Activated CD8-positive, alpha-beta memory T cell treated with anti-CD3 and anti-CD28 coated beads for 36 hours (primary cell): ENCODE data around the gene TSC2. TPM values are rescaled to one million over a fixed set of nuclear protein-coding genes. Genes with fewer than 3 reads are reported as not detected.
"Not testable (repeated sequence)": the region's sequence is repeated elsewhere in the genome, so short reads cannot be mapped to it uniquely, and the experiment has no call there.

ENCODE experiments used
- CTCF ChIA-PET: fragments of 350-600 bp; sonication (Branson Sonifier 250); formaldehyde crosslinking; loops from one replicate; lab custom pipeline; 2021; ENCODE audit warnings: antibody characterized with exemption; lab: Charles Lee
- POLR2A ChIA-PET: fragments of 350-600 bp; sonication (Branson Sonifier 250); formaldehyde crosslinking; loops from one replicate; lab custom pipeline; 2021; ENCODE audit warnings: antibody characterized with exemption; lab: Charles Lee
- total RNA-seq, 2 experiments: library from RNA; stranded (reverse); gene quantifications; one replicate each; pipeline ENCODE4 v1.2.3, GENCODE V29; 2021

TSC2 gene
- total RNA-seq, 2 experiments from 2014 or later: 80.2 to 84.5 TPM

DNA sequence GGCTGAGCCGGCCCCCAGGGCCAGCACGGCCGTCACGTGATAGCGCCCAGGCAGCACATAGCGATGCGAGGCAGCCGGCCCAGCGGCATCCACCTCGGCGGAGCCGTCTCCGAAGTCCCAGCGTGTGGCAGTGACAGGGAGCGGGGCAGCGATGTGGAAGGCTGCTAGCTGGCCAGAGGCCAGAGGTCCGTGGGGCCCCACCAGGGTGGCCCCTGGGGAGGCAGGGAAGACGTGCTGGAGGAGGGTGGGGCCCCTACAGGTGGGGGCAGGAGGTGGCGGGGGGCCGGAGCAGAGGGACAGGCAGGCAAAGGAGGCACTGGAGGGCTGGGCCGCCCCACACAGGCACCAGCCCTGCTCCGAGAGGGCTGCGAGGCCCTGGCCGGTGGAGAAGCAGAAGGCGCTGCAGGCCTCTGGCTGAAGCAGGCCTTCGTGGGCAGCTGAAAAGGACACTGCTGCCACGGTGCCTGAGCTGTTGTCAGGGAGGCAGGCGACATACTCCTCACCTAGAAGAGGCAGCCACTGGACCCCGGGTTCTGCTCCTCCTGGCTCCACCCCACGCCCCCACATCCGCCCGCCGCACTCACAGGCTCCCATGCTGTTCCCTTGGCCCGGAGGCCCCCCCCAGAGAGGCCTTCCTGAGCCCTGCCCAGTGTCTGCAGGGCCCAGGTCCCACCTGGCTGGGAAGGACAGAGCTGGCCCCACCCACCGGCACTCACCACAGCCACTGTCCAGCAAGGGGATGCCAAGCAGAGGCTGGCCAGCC lies 70.4 kb downstream of the TSC2 start:
- CTCF ChIA-PET, POLR2A ChIA-PET: not testable (repeated sequence)

DNA sequence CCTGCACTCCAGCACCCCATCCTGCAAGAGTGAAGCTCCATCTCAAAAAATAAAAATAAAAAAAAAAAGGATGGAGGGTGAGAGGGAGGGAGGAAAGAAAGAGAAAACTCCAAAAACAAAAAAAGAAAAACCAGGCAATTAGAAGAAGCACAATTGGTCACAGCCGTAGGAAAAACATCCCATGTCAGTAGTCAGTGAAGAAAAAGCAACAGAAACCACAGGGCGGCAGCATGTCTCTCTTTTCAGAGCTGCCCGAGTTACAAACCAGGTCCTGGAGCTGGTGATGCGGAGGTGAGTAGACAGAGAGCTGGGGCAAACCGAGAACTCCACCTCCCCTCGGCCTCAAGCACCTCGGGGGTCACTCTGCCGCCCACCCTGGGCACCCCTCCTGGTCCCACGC lies 73.5 kb downstream of the TSC2 start:
- CTCF ChIA-PET: interaction anchor here (0.6 to 1.9 kb wide), 3 partner anchors 19 to 99 kb away, joined by 3 to 9 read pairs (median 4); partner anchors contain the start of gene TRAF7
- POLR2A ChIA-PET: not testable (repeated sequence)

DNA sequence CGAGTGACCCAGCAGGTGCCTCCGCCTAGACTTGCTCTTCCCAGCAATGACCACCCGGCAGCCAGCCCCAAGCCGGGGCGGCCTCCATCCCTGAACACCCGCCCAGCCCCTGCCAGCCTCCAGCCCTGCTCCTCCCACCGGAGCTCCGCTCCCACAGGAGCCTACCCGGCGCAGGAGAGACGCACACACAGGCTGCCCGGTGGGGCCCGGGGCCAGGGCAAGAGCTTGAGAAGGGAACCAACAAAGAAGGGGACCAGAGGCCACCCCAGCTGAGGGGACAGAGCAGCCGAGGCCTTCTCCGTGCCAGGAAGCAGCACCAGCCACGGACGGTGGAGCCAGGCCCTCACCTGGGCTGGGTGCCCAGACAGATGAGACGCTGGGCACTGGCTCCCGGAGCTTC lies 74.1 kb downstream of the TSC2 start:
- CTCF ChIA-PET: interaction anchor here (0.6 to 1.9 kb wide), 3 partner anchors 19 to 99 kb away, joined by 3 to 9 read pairs (median 4); partner anchors contain the start of gene TRAF7
- POLR2A ChIA-PET: no interaction called here

DNA sequence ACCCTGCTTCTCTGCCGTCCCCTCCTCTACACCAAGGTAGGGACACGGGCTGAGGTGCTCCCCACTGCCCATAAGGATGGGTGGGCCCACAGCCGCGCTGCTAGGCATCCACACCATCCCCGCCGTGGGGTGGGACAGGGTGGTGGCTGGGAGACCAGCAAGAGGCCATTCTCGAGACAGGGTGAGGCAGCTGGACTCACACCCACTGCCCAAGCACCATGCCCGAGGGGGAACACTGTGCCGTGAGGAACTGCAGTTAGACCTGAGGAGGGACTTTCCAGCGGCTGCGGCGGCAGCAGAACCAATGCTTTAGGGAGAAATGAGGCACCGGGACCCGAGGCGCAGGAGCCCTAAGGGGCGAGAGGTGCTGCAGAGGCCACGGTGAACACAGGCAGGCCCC lies 74.6 kb downstream of the TSC2 start:
- ChIA-PET POLR2A (no interaction called here), CTCF (no interaction called here)

DNA sequence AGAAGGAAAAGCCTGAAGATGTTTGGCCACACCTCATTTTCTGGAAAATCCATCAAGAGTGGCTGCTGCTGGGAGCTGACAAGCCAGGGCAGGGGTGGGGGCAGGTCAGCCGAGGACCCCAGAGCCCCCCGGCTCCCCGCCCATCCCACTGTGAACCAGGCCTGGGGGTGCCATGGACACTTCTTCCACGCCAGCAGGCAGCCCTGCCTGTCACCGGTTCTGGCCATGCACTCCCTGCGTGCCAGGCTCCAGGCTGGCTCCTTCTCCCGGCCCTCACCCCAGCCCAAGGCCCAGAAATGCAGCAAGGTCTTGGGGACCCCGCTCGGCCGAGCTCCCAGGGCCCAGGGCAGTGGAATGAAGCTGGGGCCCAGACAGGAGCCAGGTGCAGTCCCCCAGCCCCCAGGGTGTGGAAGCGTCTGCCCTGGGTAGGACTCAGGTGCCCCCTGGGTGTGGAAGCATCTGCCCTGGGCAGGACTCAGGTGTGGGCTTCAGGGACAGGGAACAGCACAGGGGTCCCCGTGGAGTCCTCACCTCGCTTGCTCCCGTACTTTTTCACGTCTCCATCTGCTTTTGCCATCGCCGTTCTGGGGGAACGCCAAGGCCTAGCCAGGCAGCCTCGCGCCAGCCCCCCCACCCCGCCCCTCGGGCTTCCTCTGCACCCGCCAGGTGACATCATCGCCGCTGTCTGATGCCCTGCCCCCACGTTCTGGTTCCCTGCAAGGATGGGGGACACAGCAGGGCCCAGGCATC lies 75.3 kb downstream of the TSC2 start:
- POLR2A ChIA-PET: not testable (repeated sequence)
- CTCF ChIA-PET: interaction anchor here (0.9 kb wide), 1 partner anchor 100 kb away, joined by 3 read pairs; no protein-coding TSS in a partner anchor

DNA sequence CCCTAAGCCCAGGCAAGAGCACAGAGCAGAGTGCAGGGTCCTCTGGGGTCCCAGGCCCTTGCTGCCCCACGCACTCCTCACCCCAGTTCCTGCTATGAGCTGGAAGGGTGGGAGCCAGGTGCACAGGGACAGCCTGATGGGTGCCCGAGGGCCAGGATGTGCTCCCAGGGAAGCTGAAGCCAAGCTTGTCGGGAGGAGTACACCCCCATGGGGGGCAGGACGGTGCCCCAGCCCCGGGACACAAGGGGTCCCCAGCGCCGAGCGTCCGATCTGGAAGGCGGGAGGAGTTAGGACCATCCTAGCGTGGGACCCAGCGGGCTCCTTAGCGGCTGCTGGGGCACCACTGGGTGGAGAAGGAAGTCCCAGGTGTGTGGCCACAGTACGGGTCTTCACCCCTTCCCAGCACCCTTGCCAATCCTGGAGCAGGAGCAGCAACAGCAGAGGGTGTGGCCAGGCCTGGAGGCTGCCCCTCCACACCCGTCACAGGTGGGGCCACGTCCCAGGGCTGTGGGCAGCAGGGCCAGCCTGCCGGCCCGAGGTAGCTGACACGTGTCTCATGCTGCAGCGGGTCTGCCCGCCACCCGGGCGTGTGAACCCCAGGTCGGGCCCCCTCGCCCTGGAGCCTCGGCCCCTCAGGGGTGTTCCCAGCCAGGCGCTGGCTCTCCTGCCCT lies 76.1 kb downstream of the TSC2 start:
- POLR2A ChIA-PET: not testable (repeated sequence)
- CTCF ChIA-PET: interaction anchor here (0.9 kb wide), 1 partner anchor 101 kb away, joined by 3 read pairs; no protein-coding TSS in a partner anchor

DNA sequence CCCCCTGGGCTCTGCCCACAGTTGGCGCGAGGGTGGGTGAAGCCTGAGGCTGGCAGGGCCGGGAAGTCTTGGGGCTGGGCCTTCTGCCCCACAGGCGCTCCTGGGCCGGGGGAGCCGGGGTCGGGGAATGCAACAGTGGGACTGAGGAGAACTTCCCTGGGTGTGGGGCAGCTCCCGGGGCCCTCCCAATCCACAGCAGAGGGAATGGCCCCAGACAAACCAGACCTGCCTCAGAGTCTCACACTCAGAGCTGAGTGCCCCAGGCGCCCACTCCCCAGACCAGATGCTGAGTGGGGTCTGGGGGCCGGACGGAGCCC lies 76.5 kb downstream of the TSC2 start:
- CTCF ChIA-PET, POLR2A ChIA-PET: not testable (repeated sequence)

DNA sequence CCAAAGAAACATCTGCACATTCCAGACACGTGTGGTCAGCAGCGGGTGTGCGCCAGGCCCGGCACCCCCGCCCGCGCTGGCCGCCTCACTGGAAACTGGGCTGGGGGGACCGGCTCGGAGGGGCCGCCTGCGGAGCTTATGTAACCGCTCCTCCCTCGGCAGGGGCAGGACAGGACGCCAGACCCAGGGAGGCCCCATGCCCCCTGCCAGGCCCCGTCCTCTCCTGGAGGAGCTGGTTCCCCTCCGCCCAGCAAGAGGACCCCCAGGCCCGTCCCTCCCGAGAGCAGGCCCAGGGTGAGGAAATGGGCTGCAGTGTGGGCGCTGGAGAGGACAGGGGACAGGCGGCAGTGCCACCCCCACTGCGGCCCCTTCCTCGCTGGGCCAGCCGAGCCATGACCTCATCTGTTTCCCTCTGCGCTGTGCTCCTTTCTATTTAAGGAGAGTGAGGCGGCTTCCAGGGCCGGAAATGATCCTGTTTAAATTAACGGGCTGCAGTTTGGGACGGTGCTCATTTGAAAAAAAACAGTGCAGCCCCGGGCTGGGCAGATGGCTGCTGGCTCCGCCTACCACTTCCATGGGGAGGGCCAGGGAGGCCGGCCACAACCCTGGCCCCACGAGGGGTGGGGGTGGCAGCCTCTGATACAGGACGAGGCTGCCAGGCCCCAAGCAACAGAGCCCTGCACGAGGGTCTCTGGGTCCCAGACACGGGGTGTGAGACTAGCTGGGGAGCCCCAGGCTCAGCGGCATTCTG lies 77.1 kb downstream of the TSC2 start:
- POLR2A ChIA-PET, CTCF ChIA-PET: not testable (repeated sequence)

DNA sequence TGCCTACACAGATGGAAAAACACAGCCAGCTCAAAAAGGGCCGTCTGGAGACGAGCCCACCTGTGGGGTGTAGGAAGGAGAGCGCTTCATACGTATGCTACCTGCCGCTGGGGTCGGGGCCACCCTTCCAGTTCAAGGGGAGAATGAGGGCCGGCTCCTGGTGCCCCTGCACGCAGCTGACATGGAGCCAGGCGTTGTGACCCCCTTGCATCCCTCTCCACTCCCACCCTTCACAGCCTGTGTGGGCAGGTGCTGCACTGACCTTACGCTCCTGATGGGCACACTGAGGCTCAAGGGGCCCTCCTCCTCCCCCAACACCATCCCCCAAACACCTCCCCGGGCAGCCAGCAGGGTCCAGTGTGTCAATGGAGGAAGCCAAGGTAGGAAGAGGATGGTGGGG lies 77.8 kb downstream of the TSC2 start:
- CTCF ChIA-PET, POLR2A ChIA-PET: not testable (repeated sequence)

DNA sequence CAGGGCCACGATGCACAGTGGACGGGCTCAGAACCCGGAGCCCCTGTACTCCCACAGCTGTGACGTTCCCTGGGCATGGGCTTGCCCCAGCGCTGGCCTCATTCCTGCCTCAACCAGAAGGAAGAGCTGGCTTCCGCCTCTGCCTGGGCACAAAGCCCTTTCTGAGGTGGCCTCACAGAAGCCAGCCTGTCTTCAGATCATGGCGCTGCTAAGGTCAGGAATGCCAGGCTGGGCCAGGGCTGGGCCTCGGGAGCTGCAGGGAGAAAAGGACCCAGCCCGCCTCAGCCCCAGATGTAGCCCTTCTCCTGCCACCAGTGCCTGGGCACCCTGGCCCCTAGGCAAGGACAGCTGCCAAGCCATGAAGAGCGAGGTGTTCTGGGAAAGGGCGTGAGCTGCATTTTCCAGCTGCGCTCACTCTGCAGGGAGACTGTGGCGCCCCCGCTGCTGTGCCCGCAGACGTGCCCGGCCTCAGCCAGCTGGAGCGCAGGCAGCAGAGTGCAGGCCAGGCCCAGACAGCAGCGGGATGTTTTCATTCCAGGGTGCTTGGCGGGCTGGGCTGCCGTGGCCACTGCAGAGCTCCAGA lies 78.5 kb downstream of the TSC2 start:
- POLR2A ChIA-PET, CTCF ChIA-PET: not testable (repeated sequence)

DNA sequence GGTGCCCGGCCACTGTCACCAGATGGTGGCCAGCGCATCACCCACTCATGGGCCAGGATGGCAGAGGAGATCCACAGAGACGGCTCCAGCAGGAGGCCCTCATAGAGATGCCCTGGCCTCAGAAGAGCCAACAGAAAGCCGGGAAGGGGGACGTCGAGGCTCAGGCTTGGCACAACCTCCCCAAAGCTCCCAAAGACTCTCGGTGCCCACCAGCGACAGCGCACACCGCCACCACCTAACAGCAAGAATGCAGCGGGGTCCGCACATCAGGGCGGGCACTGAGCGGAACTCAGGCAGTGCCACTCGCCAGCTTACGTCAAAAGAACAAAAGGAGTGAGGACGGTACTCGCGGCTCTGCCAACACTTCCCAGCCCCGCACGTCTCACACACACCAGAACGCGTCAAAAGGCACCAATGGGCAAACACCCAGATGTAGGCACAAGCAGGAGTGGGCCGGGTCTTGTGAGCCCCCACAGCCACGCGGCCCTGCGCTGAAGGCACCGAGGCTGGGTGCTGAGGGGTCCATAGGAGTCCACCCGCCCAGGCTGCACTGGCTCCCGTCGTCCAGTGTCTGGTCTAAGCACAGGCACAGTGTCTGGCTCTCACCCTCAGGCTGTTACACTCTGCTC lies 79.3 kb downstream of the TSC2 start:
- POLR2A ChIA-PET, CTCF ChIA-PET: not testable (repeated sequence)

DNA sequence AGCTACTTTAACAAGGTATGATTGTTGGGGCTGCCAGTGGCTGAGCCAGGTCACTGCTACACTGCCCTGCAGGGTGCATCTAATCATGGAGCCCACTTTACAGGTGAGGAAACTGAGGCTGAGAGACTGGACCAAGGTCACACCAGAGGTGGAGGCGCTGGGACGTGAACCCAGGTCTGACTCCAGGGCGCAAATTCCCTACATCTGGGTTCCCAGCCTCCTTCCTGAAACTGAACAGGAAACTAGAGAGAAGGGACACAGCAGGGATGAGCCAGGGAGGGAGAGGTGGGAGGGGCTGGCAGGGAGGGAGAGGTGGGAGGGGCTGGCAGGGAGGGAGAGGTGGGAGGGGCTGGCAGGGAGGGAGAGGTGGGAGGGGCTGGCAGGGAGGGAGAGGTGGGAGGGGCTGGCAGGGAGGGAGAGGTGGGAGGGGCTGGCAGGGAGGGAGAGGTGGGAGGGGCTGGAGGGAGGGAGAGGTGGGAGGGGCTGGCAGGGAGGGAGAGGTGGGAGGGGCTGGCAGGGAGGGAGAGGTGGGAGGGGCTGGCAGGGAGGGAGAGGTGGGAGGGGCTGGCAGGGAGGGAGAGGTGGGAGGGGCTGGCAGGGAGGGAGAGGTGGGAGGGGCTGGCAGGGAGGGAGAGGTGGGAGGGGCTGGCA lies 80.0 kb downstream of the TSC2 start:
- CTCF ChIA-PET, POLR2A ChIA-PET: not testable (repeated sequence)

DNA sequence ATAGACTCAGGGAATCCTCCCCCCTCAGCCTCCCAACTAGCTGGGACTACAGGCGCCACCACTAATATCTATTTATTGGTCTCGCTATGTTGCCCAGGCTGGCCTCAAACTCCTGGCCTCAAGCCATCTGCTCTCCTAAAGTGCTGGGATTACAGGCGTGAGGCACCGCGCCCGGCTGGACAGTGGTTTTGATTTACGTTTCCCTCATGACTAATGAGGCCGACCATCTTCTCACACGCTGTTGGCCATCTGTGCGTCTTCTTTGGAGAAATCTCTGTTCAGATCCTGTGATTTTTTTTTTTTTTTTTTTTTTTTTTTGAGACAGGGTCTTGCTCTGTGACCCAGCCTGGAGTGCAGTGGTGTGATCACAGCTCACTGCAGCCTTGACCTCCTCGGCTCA lies 81.5 kb downstream of the TSC2 start:
- POLR2A ChIA-PET, CTCF ChIA-PET: not testable (repeated sequence)

DNA sequence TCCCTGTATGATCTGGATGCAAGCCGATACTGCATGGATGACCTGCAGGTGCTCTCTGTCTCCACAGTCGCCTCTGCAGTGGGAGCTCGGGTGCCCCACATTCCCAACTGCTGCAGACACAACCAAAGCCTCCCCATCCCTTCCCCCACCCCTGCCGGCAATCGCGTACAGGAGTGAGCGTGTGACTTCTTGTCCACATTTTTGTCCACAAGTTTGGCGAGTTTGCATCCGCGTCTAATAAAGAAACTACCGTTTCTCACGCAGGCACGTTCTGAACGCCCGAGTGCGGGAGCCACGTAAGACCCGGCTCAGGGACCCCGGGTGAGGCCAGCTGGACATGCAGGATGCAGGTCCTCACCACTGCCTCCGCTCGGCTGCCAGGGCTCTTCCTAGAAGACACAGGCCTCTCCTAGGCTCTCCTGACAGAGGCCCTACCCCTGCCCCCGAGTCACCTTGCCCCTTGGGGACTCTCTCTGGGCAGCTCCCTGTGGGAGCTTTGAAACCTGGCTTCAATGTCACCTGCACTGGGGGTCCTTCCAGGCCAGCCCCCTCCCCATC lies 82.2 kb downstream of the TSC2 start:
- CTCF ChIA-PET, POLR2A ChIA-PET: not testable (repeated sequence)

DNA sequence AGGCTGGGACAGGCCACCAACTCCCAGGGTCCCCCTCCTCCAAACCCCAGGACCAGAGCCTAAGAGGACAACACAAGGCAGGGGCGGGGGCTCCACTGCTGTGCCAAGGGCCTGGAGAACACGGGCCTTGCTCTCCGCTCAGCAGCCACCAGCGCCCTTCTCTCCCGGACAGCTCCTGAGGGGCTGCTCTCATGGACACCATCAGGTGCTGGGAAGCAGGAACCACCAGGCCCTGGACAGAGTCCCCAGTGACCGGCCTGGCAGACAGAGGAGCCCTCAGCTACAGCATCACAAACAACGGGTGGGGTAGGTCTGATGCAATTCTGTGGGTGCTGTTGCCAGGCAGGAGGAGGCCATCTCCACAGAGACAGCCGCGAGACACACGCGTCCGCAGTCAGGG lies 86.0 kb downstream of the TSC2 start:
- POLR2A ChIA-PET: not testable (repeated sequence)

DNA sequence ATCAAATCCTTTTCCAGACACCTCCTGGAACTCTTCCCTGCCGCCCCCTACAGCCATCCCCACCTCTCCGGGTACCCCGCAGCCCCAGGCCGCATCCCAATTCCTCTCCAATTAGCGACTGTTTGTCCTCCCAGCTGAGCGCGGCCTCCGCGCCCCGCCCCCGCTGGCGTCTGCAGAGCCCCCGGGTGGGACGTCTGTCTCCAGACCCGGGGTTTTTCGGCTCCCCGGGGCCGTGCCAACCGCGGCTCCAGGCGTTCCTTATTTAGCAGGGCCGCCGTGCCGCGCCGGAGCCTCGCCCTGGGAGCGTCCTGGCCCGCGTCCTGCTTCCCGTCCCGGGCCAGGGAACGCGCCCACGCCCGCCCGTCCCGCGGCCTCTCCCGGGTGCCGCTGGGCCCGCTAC lies 87.3 kb downstream of the TSC2 start:
- POLR2A ChIA-PET, CTCF ChIA-PET: not testable (repeated sequence)

More for the DNA sequence above, 86.0 kb downstream of the TSC2 start:
- CTCF ChIA-PET: not testable (repeated sequence)

DNA sequence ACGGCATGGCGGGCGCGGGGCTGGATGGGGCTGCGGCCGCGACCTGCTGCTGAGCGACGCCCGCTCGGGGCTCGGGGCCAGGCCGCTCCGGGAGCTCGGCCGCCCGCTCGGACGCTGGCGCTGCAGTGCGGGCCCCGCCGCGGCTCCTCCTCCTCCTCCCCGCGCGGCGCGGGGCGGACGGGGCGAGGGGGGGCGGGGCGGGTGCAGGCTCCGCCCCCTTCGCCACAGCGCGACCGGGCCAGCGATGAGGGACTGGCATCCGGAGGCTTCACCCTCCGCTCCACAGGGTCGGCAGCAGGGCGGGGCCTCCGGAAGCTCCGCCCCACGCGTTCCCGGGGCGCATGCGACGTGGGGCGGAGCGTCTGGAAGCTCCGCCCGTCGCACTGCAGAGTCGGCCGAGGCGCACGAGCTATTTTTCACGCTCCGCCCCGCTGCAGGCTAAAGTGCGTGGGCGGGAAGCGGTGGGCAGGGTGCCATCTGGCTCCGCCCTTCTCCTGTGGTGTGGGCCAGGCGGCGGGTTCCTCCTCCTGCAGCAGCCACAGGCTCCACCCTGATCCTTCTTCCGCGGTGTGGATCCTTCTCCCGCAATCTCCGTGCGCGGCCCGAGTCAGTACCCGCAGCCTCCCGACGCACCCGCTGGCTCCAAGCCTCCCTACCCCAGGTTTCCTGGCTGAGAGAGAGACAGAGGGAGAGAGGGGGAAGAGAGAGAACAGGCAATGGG lies 88.1 kb downstream of the TSC2 start, which contains the start of gene PKD1:
Gene PKD1, minus strand, starts transcription at position 129 of the 721 bp plus-strand sequence. CDS start 209 bp downstream, outside the sequence.
- ChIA-PET CTCF (interaction anchor here (2.1 kb wide), 1 partner anchor 113 kb away, joined by 13 read pairs; no protein-coding TSS in a partner anchor), POLR2A (interaction anchor here (1.0 kb wide), 1 partner anchor 19 kb away, joined by 4 read pairs; no protein-coding TSS in a partner anchor)
